Spleen (tissue), 7 donors: ENCODE data around the gene TSKU.

Experiments used
- POLR2A ChIP-seq, 3 donors: fragments of 450-650 bp; IDR thresholded peaks; one replicate each; pipeline ENCODE4 v1.5.1; 2017; ENCODE audit warnings: antibody characterized with exemption in 3 of 3, mild to moderate bottlenecking in 1 of 3
- TF ChIP-seq, protein P1 (sequence below), 11 experiments: fragments of 200-600 bp in 7 of 11; fragments of 450-650 bp in 4 of 11; sonication (generic) in 4 of 11; IDR thresholded peaks in 8 of 11; conservative IDR thresholded peaks in 3 of 11; 1 replicate in 7 of 11; 2 replicates in 4 of 11; pipeline versions ENCODE4 v1.4.0 to v1.8.0; 2016 to 2021; ENCODE audit warnings: antibody characterized with exemption in 11 of 11, inconsistent platforms in 4 of 11, mild to moderate bottlenecking in 1 of 11
- donor health status: DM: no; HTN: no; CAD: no; lungs with moderate emphysema.
- donor health status: DM: no; HTN: no; CAD: no.
- donor health status: DM: no; HTN: no; CAD: no.

DNA sequence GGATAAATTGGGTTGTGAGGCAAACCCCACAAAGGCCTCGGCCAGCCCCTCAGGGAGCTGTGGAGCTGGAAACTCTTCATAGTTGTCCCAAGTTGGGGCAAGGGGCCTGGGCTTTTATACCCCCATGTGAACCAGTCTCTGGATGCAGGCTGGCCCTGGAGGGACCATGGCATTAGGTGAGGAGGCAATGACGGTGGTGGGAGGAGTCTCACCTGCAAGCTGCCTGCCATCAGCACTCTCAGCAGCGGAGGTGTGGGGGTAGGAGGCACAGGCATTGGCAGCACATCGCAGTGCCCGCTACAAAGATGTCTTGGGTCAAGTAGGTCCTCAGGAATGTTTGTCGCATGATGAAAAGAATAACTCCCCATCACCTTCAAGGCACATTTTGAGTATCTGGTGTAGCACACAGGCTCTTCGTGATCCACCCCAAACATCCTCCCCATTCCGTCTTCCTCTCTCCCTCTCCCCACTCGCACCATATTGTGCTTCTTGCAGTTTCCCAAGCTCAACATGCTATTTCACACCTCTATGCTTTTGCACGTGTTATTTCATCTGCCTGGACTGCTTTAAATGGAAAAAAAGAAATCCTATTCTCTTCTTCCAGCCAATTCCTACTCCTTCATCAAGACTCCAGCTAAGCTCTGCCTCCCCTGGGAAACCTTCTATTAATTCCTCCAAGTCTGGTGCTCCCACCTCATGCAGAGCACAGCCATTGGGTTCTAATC lies 18.1 kb upstream of the TSKU start:
- TF ChIP-seq, protein P1, sequence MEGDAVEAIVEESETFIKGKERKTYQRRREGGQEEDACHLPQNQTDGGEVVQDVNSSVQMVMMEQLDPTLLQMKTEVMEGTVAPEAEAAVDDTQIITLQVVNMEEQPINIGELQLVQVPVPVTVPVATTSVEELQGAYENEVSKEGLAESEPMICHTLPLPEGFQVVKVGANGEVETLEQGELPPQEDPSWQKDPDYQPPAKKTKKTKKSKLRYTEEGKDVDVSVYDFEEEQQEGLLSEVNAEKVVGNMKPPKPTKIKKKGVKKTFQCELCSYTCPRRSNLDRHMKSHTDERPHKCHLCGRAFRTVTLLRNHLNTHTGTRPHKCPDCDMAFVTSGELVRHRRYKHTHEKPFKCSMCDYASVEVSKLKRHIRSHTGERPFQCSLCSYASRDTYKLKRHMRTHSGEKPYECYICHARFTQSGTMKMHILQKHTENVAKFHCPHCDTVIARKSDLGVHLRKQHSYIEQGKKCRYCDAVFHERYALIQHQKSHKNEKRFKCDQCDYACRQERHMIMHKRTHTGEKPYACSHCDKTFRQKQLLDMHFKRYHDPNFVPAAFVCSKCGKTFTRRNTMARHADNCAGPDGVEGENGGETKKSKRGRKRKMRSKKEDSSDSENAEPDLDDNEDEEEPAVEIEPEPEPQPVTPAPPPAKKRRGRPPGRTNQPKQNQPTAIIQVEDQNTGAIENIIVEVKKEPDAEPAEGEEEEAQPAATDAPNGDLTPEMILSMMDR (IDR thresholded peaks at IDR 0.05 in 8 of 11, conservative IDR thresholded peaks at IDR 0.05 in 3 of 11): no peak
- TF ChIP-seq POLR2A (IDR thresholded peaks at IDR 0.05): no peak
